GM12878 (cell line): ENCODE data around the gene TEX54. TPM values are rescaled to one million over a fixed set of nuclear protein-coding genes. Genes with fewer than 3 reads are reported as not detected.

Source experiments
- ATAC-seq: fragments of 200-7000 bp; cut with Tn5 transposase; 3 replicates; pipeline ENCODE4 v1.9.1; 2020; ENCODE audit warnings: mild to moderate bottlenecking, moderate library complexity
- BruUV-seq: library from RNA; stranded (reverse); fragments of 400-500 nt; replicated peaks from 2 replicates; lab custom pipeline; 2021; lab: Mats Ljungman, UMichigan
- CTCF ChIA-PET: fragments of 300-600 bp; sonication (Branson Sonifier 250); formaldehyde crosslinking; extraction: SDS; loops from one replicate; lab custom pipeline; 2021; ENCODE audit warnings: inconsistent platforms; lab: Yijun Ruan, JAX
- POLR2A ChIA-PET: fragments of 350-600 bp; formaldehyde crosslinking; extraction: SDS; loops from one replicate; lab custom pipeline; 2021; ENCODE audit warnings: inconsistent platforms; lab: Charles Lee
- RAD21 ChIA-PET: fragments of 300-600 bp; sonication (Branson Sonifier 250); formaldehyde crosslinking; loops from one replicate; lab custom pipeline; 2023; ENCODE audit warnings: antibody characterized with exemption; ENCODE audit not compliant: unreplicated experiment; lab: Charles Lee
- SMC1A ChIA-PET: fragments of 300-600 bp; sonication (Branson Sonifier 250); formaldehyde crosslinking; loops from one replicate; lab custom pipeline; 2023; ENCODE audit not compliant: unreplicated experiment, uncharacterized antibody; lab: Charles Lee
- DNase-seq: peaks from one replicate; pipeline ENCODE4 v3.0.0-alpha.2; 2011; ENCODE audit warnings: low read depth, low spot score
- FAIRE-seq: peaks from 3 replicates; lab custom pipeline; 2011; peaks lifted over from hg19 to GRCh38; lab: Jason Lieb, UNC
- H2AFZ ChIP-seq: 2 replicates; pipeline ENCODE4 v1.6.0; 2011; ENCODE audit warnings: low read depth, low read length, control low read depth; ENCODE audit not compliant: control insufficient read depth
- H3K27ac ChIP-seq: 2 replicates; pipeline ENCODE4 v1.5.1; 2011; ENCODE audit warnings: control low read depth; ENCODE audit not compliant: control insufficient read depth, insufficient read depth
- H3K27me3 ChIP-seq, 2 experiments: replicated peaks in 1 of 2; 2 replicates each; pipeline versions ENCODE4 v1.6.0 to v1.6.1; 2011; ENCODE audit warnings: low read length in 1 of 2; ENCODE audit not compliant: control insufficient read depth in 2 of 2, insufficient read depth in 2 of 2
- H3K36me3 ChIP-seq, 2 experiments: 2 replicates each; pipeline ENCODE4 v1.5.1; 2011; ENCODE audit warnings: low read length in 1 of 2; ENCODE audit not compliant: control insufficient read depth in 2 of 2, insufficient read depth in 2 of 2
- H3K4me1 ChIP-seq: 2 replicates; pipeline ENCODE4 v1.6.1; 2011; ENCODE audit warnings: mild to moderate bottlenecking, low read length, moderate library complexity, mixed read lengths; ENCODE audit not compliant: control insufficient read depth, insufficient read depth
- H3K4me2 ChIP-seq: 2 replicates; pipeline ENCODE4 v1.6.0; 2011; ENCODE audit warnings: control low read depth; ENCODE audit not compliant: control insufficient read depth, insufficient read depth
- H3K4me3 ChIP-seq: fragments of 200-600 bp; sonication (generic); 2 replicates; pipeline ENCODE4 v1.5.1; 2016
- H3K79me2 ChIP-seq: 2 replicates; pipeline ENCODE4 v1.6.0; 2011; ENCODE audit warnings: low read length; ENCODE audit not compliant: control insufficient read depth, insufficient read depth
- H3K9ac ChIP-seq: 2 replicates; pipeline ENCODE4 v1.8.0; 2011; ENCODE audit warnings: low read length, control low read depth, mixed read lengths; ENCODE audit not compliant: control insufficient read depth, insufficient read depth
- H3K9me3 ChIP-seq: replicated peaks from 3 replicates; pipeline ENCODE4 v1.5.1; 2011; ENCODE audit warnings: mild to moderate bottlenecking, low read length; ENCODE audit not compliant: control insufficient read depth, insufficient read depth
- H4K20me1 ChIP-seq: 2 replicates; pipeline ENCODE4 v1.6.0; 2011; ENCODE audit not compliant: control insufficient read depth, insufficient read depth
- DPF2 ChIP-seq: fragments of 450-650 bp; IDR thresholded peaks from 2 replicates; pipeline ENCODE4 v1.6.1; 2017; ENCODE audit warnings: mild to moderate bottlenecking
- IKZF1 ChIP-seq: fragments of 450-650 bp; conservative IDR thresholded peaks from 2 replicates; pipeline ENCODE4 v1.6.1; 2017; ENCODE audit warnings: antibody characterized with exemption, mild to moderate bottlenecking
- NR2F1 ChIP-seq: fragments of 450-650 bp; conservative IDR thresholded peaks from 2 replicates; pipeline ENCODE4 v1.6.1; 2017; ENCODE audit warnings: mild to moderate bottlenecking
- NRF1 ChIP-seq: conservative IDR thresholded peaks from 2 replicates; pipeline ENCODE4 v1.6.1; 2011; ENCODE audit warnings: mild to moderate bottlenecking, low read depth, low read length, improper control_type of control experiment
- SMAD1 ChIP-seq: fragments of 450-650 bp; IDR thresholded peaks from 2 replicates; pipeline ENCODE4 v1.6.1; 2018; ENCODE audit warnings: mild to moderate bottlenecking, low read depth; ENCODE audit not compliant: partially characterized antibody
- TAF1 ChIP-seq: IDR thresholded peaks from 2 replicates; pipeline ENCODE4 v1.6.1; 2011; ENCODE audit warnings: mild to moderate bottlenecking, low read depth, low read length, borderline replicate concordance
- WRNIP1 ChIP-seq: IDR thresholded peaks from 2 replicates; pipeline ENCODE4 v1.6.1; 2011; ENCODE audit warnings: low read depth, low read length, improper control_type of control experiment, borderline replicate concordance
- YY1 ChIP-seq: IDR thresholded peaks from 2 replicates; pipeline ENCODE4 v1.6.1; 2011; ENCODE audit warnings: low read depth, mild to moderate bottlenecking, low read length
- WGBS: methylation state at CpG from one replicate; pipeline ENCODE4 v1.1.6; 2016; ENCODE audit warnings: low lambda C conversion rate; ENCODE audit not compliant: insufficient replicate concordance, insufficient coverage; ENCODE audit errors: missing lambda C conversion rate; 5-methylcytosine and 5-hydroxymethylcytosine counted together
- in situ Hi-C: fragments of 300-500 bp; cut with MboI; formaldehyde crosslinking; loops from 9 replicates; pipeline ENCODE4 v1.14.3; 2018; ENCODE audit warnings: mixed read lengths
- intact Hi-C: fragments of 100-400 bp; cut with micrococcal nuclease; formaldehyde crosslinking; loops from one replicate; pipeline ENCODE4 v1.14.2; 2022; ENCODE audit not compliant: unreplicated experiment
- polyA plus RNA-seq, 11 experiments: library from polyadenylated mRNA; depleted of rRNA in 4 of 11; unstranded in 6 of 11; stranded (reverse) in 5 of 11; fragments of >200 nt; fragmentation: Nextera tagmentation in 4 of 11; fragmentation: Illumina TruSeq in 1 of 11; extraction: Ambion mirVana in 4 of 11; extraction: Trizol in 1 of 11; gene quantifications; 1 replicate in 1 of 11; 2 replicates in 10 of 11; pipeline versions ENCODE4 v1.2.1 to v1.2.3, GENCODE V29; 2011 to 2016; ENCODE audit warnings: inconsistent platforms in 2 of 11, missing spikeins in 2 of 11, low read depth in 1 of 11
- total RNA-seq, 4 experiments: library from RNA; depleted of rRNA in 3 of 4; stranded (reverse); fragments of >200 nt in 3 of 4; fragmentation: Illumina TruSeq in 1 of 4; extraction: Trizol in 1 of 4; gene quantifications; 2 replicates each; pipeline versions ENCODE4 v1.2.1 to v1.2.3, GENCODE V29; 2013 to 2021

Gene TEX54
- total and polyA plus RNA-seq, 10 of the 15 experiments (the other 5 are each of a cell fraction or from before 2014, with no cell fraction given): 0.38 to 0.68 (median 0.51) TPM; not detected in 7

DNA sequence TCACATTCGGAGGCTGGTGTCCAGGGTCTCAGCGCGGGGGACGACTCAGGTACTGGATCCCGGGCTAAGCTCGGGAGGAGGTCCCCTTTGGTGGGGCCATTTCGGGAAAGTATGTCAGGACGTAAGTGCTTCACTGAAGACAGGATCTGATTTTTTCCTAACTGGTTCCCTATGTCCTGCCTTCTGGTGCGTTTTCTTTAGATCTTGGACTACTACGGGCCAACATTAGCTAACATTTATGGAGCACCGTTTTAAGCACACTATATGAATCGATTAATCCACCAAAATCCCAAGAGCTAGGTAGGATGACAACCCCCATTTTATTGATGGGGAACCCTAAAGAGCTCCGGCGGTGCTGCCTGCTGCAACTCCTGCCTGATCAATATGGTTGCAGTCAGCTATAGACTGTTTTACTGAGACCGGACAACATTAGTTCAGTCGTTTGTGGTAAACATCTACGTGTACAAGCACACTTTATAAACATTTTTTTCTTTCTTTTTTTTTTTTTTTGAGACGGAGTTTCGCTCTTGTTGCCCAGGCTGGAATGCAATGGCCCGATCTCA, 23.8 kb upstream of the TEX54 start:
- 0 out of 2 replicates have a peak, but pooled peaks cover 3% of the 10 kb centered on the region for H4K20me1 ChIP-seq
- peaks cover 15 to 31% of the 10 kb centered on the region in 2 experiments for H3K36me3 ChIP-seq
- peak overlapping the region; percentile 98 for H3K9ac ChIP-seq
- ChIA-PET CTCF (interaction anchor here (0.5 to 5.9 kb wide), 16 partner anchors 11 to 314 kb away, joined by 3 to 68 read pairs (median 4); partner anchors contain the start of genes SLC3A2, STX5, TAF6L and TMEM179B), POLR2A (interaction anchor here (0.5 to 7.8 kb wide), 34 partner anchors 9 to 1478 kb away, joined by 3 to 92 read pairs (median 4); partner anchors contain the start of genes B3GAT3, C11orf98, CSKMT and GANAB), RAD21 (interaction anchor here (0.9 to 3.6 kb wide), 12 partner anchors 16 to 312 kb away, joined by 3 to 31 read pairs (median 4); partner anchors contain the start of genes C11orf98, CSKMT, HNRNPUL2 and SLC3A2), SMC1A (interaction anchor here (0.7 to 5.2 kb wide), 12 partner anchors 9 to 191 kb away, joined by 3 to 36 read pairs (median 6); partner anchors contain the start of genes C11orf98, CSKMT, HNRNPUL2 and NXF1)
- TSS peak; percentile 93 for BruUV-seq
- ATAC-seq: peak; percentile 21
- H3K4me2 ChIP-seq: peak overlapping the region; percentile 88
- intact Hi-C loops (loop anchor here (1.0 kb wide), 2 partner anchors 15 to 129 kb away; partner anchors contain the start of gene HNRNPUL2), in situ Hi-C loops (no loop called here)
- 1% methylated on average over 18 of the region's 20 CpGs for WGBS
- no peak for DNase-seq
- TF ChIP-seq IKZF1 (peak; percentile 24), NR2F1 (0 out of 2 replicates have a peak, but pooled peaks have one; percentile 0), DPF2 (peak; percentile 14; the same call in 1 of the 2 replicates), WRNIP1 (peak; percentile 5; the same call in 1 of the 2 replicates), TAF1 (peak; percentile 43; the same call in 1 of the 2 replicates), YY1 (peak; percentile 12; the same call in 1 of the 2 replicates), NRF1 (no peak), SMAD1 (no peak)
- peak overlapping the region; percentile 88 for H2AFZ ChIP-seq
- H3K9me3 ChIP-seq: no peaks in the 10 kb centered on the region
- no peak for FAIRE-seq
- H3K79me2 ChIP-seq: peaks cover 92% of the 10 kb centered on the region
- H3K27ac ChIP-seq: peak overlapping the region; percentile 97
- H3K4me3 ChIP-seq: peak overlapping the region; percentile 98
- H3K27me3 ChIP-seq: no peaks in the 10 kb centered on the region
- H3K4me1 ChIP-seq: peaks cover 21% of the 10 kb centered on the region
